Measurements from ENCODE around the gene STRADA. TPM values are rescaled to one million over a fixed set of nuclear protein-coding genes. Genes with fewer than 3 reads are reported as not detected.

Gene STRADA
- total and polyA plus RNA-seq, 7 experiments from 2014 or later, result 19.9 to 69.7 (median 54.0) TPM

- Histone ChIP-seq H3K9me3 (ENCODE audit: control insufficient read depth in 2 of 3, low read length in 3 of 3) (no peaks in the 10 kb centered on the region), H3K4me3 (ENCODE audit: low read length) (no peak overlapping the region), H3K27me3 (ENCODE audit: control insufficient read depth in 2 of 2, insufficient read depth in 2 of 2, low read length in 2 of 2) (no peaks in the 10 kb centered on the region), H3K27ac (ENCODE audit: low read depth, low read length) (no peak overlapping the region), H3K36me3 (ENCODE audit: control insufficient read depth in 2 of 3, insufficient read depth in 3 of 3, low read length in 3 of 3) (peaks cover 9 to 62% (median 18%) of the 10 kb centered on the region in 3 experiments), H3K4me1 (ENCODE audit: control insufficient read depth in 2 of 2, insufficient read depth in 2 of 2, low read length in 2 of 2) (no peaks in the 10 kb centered on the region)
- H3K27me3 Mint-ChIP-seq, result no peaks in the 10 kb centered on the region
- H3K4me3 Mint-ChIP-seq, result no peak overlapping the region
- H3K36me3 Mint-ChIP-seq, result peaks cover 0 to 39% (median 17%) of the 10 kb centered on the region in 5 donors
- peaks cover 7 to 29% (median 21%) of the 10 kb centered on the region in 7 donors for H3K4me1 Mint-ChIP-seq
- intact Hi-C loops (cut with micrococcal nuclease), result no loop called here
- peak overlapping the region in 3 of 9 donors; percentile 1 to 49 (median 48) for H3K27ac Mint-ChIP-seq
- CTCF ChIA-PET, result interaction anchor here (0.8 kb wide), 1 partner anchor 52 kb away, joined by 3 read pairs; no protein-coding TSS in a partner anchor
- POLR2A ChIA-PET, result interaction anchor here (0.6 to 1.6 kb wide), 6 partner anchors 13 to 101 kb away, joined by 3 to 6 read pairs (median 4); no protein-coding TSS in a partner anchor
- no peak for ATAC-seq
- DNase-seq, result no peak
- no peaks in the 10 kb centered on the region for H3K9me3 Mint-ChIP-seq
These were observed 20.8 kb upstream of the STRADA start for GRCh38 chr17:63762161-63763078.

GRCh38 chr17:63760771-63761539 lies 19.4 kb upstream of the STRADA start:
- ATAC-seq (no peak), DNase-seq (no peak)
- Mint-ChIP-seq H3K9me3 (no peaks in the 10 kb centered on the region), H3K4me1 (peaks cover 2 to 21% (median 7%) of the 10 kb centered on the region in 7 donors), H3K36me3 (peaks cover 8 to 48% (median 20%) of the 10 kb centered on the region in 5 donors), H3K4me3 (no peak overlapping the region), H3K27ac (peak overlapping the region in 1 of 9 donors; percentile 46), H3K27me3 (no peaks in the 10 kb centered on the region)
- POLR2A ChIA-PET, result interaction anchor here (0.7 to 1.6 kb wide), 6 partner anchors 11 to 588 kb away, joined by 3 to 6 read pairs (median 4); partner anchors contain the start of gene CCDC47
- Histone ChIP-seq H3K36me3 (ENCODE audit: control insufficient read depth in 2 of 3, insufficient read depth in 3 of 3, low read length in 3 of 3) (peaks cover 18 to 73% (median 20%) of the 10 kb centered on the region in 3 experiments), H3K4me3 (ENCODE audit: low read length) (no peak overlapping the region), H3K9me3 (ENCODE audit: control insufficient read depth in 2 of 3, low read length in 3 of 3) (no peaks in the 10 kb centered on the region), H3K4me1 (ENCODE audit: control insufficient read depth in 2 of 2, insufficient read depth in 2 of 2, low read length in 2 of 2) (no peaks in the 10 kb centered on the region), H3K27me3 (ENCODE audit: control insufficient read depth in 2 of 2, insufficient read depth in 2 of 2, low read length in 2 of 2) (no peaks in the 10 kb centered on the region), H3K27ac (ENCODE audit: low read depth, low read length) (no peak overlapping the region)
- intact Hi-C loops (cut with micrococcal nuclease), result no loop called here
- CTCF ChIA-PET, result interaction anchor here (0.7 to 0.8 kb wide), 2 partner anchors 50 to 57 kb away, joined by 3 to 5 read pairs; no protein-coding TSS in a partner anchor

GRCh38 chr17:63758428-63758827 lies 16.8 kb upstream of the STRADA start:
- intact Hi-C loops (cut with micrococcal nuclease), result no loop called here
- ATAC-seq (no peak), DNase-seq (no peak)
- no peaks in the 10 kb centered on the region for H3K27me3 Mint-ChIP-seq
- Histone ChIP-seq H3K9me3 (ENCODE audit: control insufficient read depth in 2 of 3, low read length in 3 of 3) (no peaks in the 10 kb centered on the region), H3K4me1 (ENCODE audit: control insufficient read depth in 2 of 2, insufficient read depth in 2 of 2, low read length in 2 of 2) (no peaks in the 10 kb centered on the region), H3K4me3 (ENCODE audit: low read length) (no peak overlapping the region), H3K27me3 (ENCODE audit: control insufficient read depth in 2 of 2, insufficient read depth in 2 of 2, low read length in 2 of 2) (no peaks in the 10 kb centered on the region), H3K27ac (ENCODE audit: low read depth, low read length) (no peak overlapping the region), H3K36me3 (ENCODE audit: control insufficient read depth in 2 of 3, insufficient read depth in 3 of 3, low read length in 3 of 3) (peaks cover 17 to 77% (median 23%) of the 10 kb centered on the region in 3 experiments)
- H3K27ac Mint-ChIP-seq, result no peak overlapping the region
- peaks cover 0 to 15% (median 0%) of the 10 kb centered on the region in 7 donors for H3K4me1 Mint-ChIP-seq
- POLR2A ChIA-PET, result interaction anchor here (1.3 to 1.4 kb wide), 2 partner anchors 60 to 63 kb away, joined by 3 to 8 read pairs; no protein-coding TSS in a partner anchor
- H3K36me3 Mint-ChIP-seq, result peaks cover 8 to 38% (median 15%) of the 10 kb centered on the region in 5 donors
- no peaks in the 10 kb centered on the region for H3K9me3 Mint-ChIP-seq
- CTCF ChIA-PET, result no interaction called here
- H3K4me3 Mint-ChIP-seq, result no peak overlapping the region

- Histone ChIP-seq H3K9me3 (ENCODE audit: control insufficient read depth in 2 of 3, low read length in 3 of 3) (no peaks in the 10 kb centered on the region), H3K4me3 (ENCODE audit: low read length) (no peak overlapping the region), H3K27me3 (ENCODE audit: control insufficient read depth in 2 of 2, insufficient read depth in 2 of 2, low read length in 2 of 2) (no peaks in the 10 kb centered on the region), H3K27ac (ENCODE audit: low read depth, low read length) (no peak overlapping the region), H3K36me3 (ENCODE audit: control insufficient read depth in 2 of 3, insufficient read depth in 3 of 3, low read length in 3 of 3) (peaks cover 9 to 50% (median 15%) of the 10 kb centered on the region in 3 experiments), H3K4me1 (ENCODE audit: control insufficient read depth in 2 of 2, insufficient read depth in 2 of 2, low read length in 2 of 2) (peaks cover 0 to 5% of the 10 kb centered on the region in 2 donors)
- ChIA-PET POLR2A (interaction anchor here (0.7 to 2.3 kb wide), 3 partner anchors 12 to 57 kb away, joined by 3 to 9 read pairs (median 7); no protein-coding TSS in a partner anchor), CTCF (no interaction called here)
- Mint-ChIP-seq H3K9me3 (no peaks in the 10 kb centered on the region), H3K4me1 (peaks cover 8 to 21% (median 19%) of the 10 kb centered on the region in 7 donors), H3K36me3 (peaks cover 14 to 38% (median 18%) of the 10 kb centered on the region in 5 donors), H3K27me3 (no peaks in the 10 kb centered on the region), H3K27ac (no peak overlapping the region), H3K4me3 (no peak overlapping the region)
- ATAC-seq (no peak), DNase-seq (no peak)
- intact Hi-C loops (cut with micrococcal nuclease), result no loop called here
These were observed 12.4 kb upstream of the STRADA start for GRCh38 chr17:63754046-63754445.

- Mint-ChIP-seq H3K36me3 (peaks cover 14 to 38% (median 20%) of the 10 kb centered on the region in 5 donors), H3K27me3 (no peaks in the 10 kb centered on the region), H3K27ac (peak overlapping the region in 6 of 9 donors; percentile 15 to 83 (median 70)), H3K4me1 (peaks cover 8 to 20% (median 18%) of the 10 kb centered on the region in 7 donors), H3K4me3 (no peak overlapping the region), H3K9me3 (no peaks in the 10 kb centered on the region)
- no peaks in the 10 kb centered on the region for H3K9me3 ChIP-seq (ENCODE audit: control insufficient read depth in 2 of 3, low read length in 3 of 3)
- no peak overlapping the region for H3K27ac ChIP-seq (ENCODE audit: low read depth, low read length)
- DNase-seq (no peak), ATAC-seq (peak; percentile 71)
- peaks cover 9 to 49% (median 15%) of the 10 kb centered on the region in 3 experiments for H3K36me3 ChIP-seq (ENCODE audit: control insufficient read depth in 2 of 3, insufficient read depth in 3 of 3, low read length in 3 of 3)
- H3K4me3 ChIP-seq (ENCODE audit: low read length), result no peak overlapping the region
- ChIA-PET POLR2A (interaction anchor here (0.7 to 2.3 kb wide), 8 partner anchors 11 to 57 kb away, joined by 3 to 9 read pairs (median 6); partner anchors contain the start of genes CCDC47, DDX42 and STRADA), CTCF (no interaction called here)
- intact Hi-C loops (cut with micrococcal nuclease), result no loop called here
- no peaks in the 10 kb centered on the region for H3K27me3 ChIP-seq (ENCODE audit: control insufficient read depth in 2 of 2, insufficient read depth in 2 of 2, low read length in 2 of 2)
- peaks cover 0 to 5% of the 10 kb centered on the region in 2 donors for H3K4me1 ChIP-seq (ENCODE audit: control insufficient read depth in 2 of 2, insufficient read depth in 2 of 2, low read length in 2 of 2)
These were observed 11.6 kb upstream of the STRADA start for GRCh38 chr17:63753215-63753614.

- intact Hi-C loops (cut with micrococcal nuclease), result loop anchor here (1.0 kb wide), 2 partner anchors 10 to 11 kb away; partner anchors contain the start of gene STRADA (in 1 of the 2)
- no peak overlapping the region for H3K4me3 ChIP-seq (ENCODE audit: low read length)
- Mint-ChIP-seq H3K4me3 (no peak overlapping the region), H3K27ac (peak overlapping the region in 6 of 9 donors; percentile 15 to 83 (median 70)), H3K27me3 (no peaks in the 10 kb centered on the region), H3K36me3 (peaks cover 14 to 34% (median 20%) of the 10 kb centered on the region in 5 donors), H3K4me1 (peaks cover 8 to 20% (median 18%) of the 10 kb centered on the region in 7 donors), H3K9me3 (no peaks in the 10 kb centered on the region)
- DNase-seq, result no peak
- CTCF ChIA-PET, result no interaction called here
- H3K27ac ChIP-seq (ENCODE audit: low read depth, low read length), result no peak overlapping the region
- peaks cover 0 to 5% of the 10 kb centered on the region in 2 donors for H3K4me1 ChIP-seq (ENCODE audit: control insufficient read depth in 2 of 2, insufficient read depth in 2 of 2, low read length in 2 of 2)
- no peak for ATAC-seq
- no peaks in the 10 kb centered on the region for H3K9me3 ChIP-seq (ENCODE audit: control insufficient read depth in 2 of 3, low read length in 3 of 3)
- H3K27me3 ChIP-seq (ENCODE audit: control insufficient read depth in 2 of 2, insufficient read depth in 2 of 2, low read length in 2 of 2), result no peaks in the 10 kb centered on the region
- peaks cover 9 to 44% (median 15%) of the 10 kb centered on the region in 3 experiments for H3K36me3 ChIP-seq (ENCODE audit: control insufficient read depth in 2 of 3, insufficient read depth in 3 of 3, low read length in 3 of 3)
- POLR2A ChIA-PET, result interaction anchor here (0.6 to 2.3 kb wide), 12 partner anchors 10 to 58 kb away, joined by 3 to 9 read pairs (median 4); partner anchors contain the start of genes CCDC47, DDX42 and STRADA
These were observed 11.1 kb upstream of the STRADA start for GRCh38 chr17:63752707-63753106.
